NT2/D1 (cell line): ENCODE measurements around the gene DDAH1.

Source experiments
- SUZ12 ChIP-seq: IDR thresholded peaks from 2 replicates; pipeline ENCODE4 v1.6.1; 2011; ENCODE audit not compliant: insufficient read length, insufficient read depth; ENCODE audit errors: extremely low read depth
- YY1 ChIP-seq: IDR thresholded peaks from 2 replicates; pipeline ENCODE4 v1.6.1; 2011; ENCODE audit not compliant: insufficient read length, insufficient read depth

GRCh38 chr1:85282424-85282823, 182.5 kb downstream of the DDAH1 start:
- TF ChIP-seq SUZ12 (no peak), YY1 (no peak)
